Activated CD8-positive, alpha-beta T cell treated with anti-CD3 and anti-CD28 coated beads for 36 hours (primary cell): ENCODE data around the gene CTDSP2. TPM values are rescaled to one million over a fixed set of nuclear protein-coding genes. Genes with fewer than 3 reads are reported as not detected.
A peak's percentile ranks its signal among the peaks of the same experiment; 100 is the strongest.
"Not testable (repeated sequence)": the region's sequence is repeated elsewhere in the genome, so short reads cannot be mapped to it uniquely, and the experiment has no call there.

Source experiments
- ATAC-seq: fragments of 200-7000 bp; cut with Tn5 transposase; one replicate; pipeline ENCODE4 v1.10.0; 2021; ENCODE audit warnings: mild to moderate bottlenecking, moderate library complexity
- CTCF ChIA-PET: fragments of 350-600 bp; sonication (Branson Sonifier 250); formaldehyde crosslinking; loops from one replicate; lab custom pipeline; 2021; ENCODE audit warnings: antibody characterized with exemption; lab: Charles Lee
- POLR2A ChIA-PET: fragments of 350-600 bp; sonication (Branson Sonifier 250); formaldehyde crosslinking; loops from one replicate; lab custom pipeline; 2021; ENCODE audit warnings: antibody characterized with exemption; lab: Charles Lee
- DNase-seq: peaks from one replicate; pipeline ENCODE4 v3.0.0-alpha.2; 2020
- H3K27ac Mint-ChIP-seq: one replicate; pipeline ENCODE4 v1.8.0; 2021; ENCODE audit warnings: mild to moderate bottlenecking, mixed read lengths
- H3K27me3 Mint-ChIP-seq: one replicate; pipeline ENCODE4 v1.8.0; 2021; ENCODE audit warnings: mixed read lengths
- H3K36me3 Mint-ChIP-seq: one replicate; pipeline ENCODE4 v1.8.0; 2021; ENCODE audit warnings: low read depth, mixed read lengths
- H3K4me1 Mint-ChIP-seq: one replicate; pipeline ENCODE4 v1.8.0; 2021; ENCODE audit warnings: low read depth, mixed read lengths
- H3K4me3 Mint-ChIP-seq: one replicate; pipeline ENCODE4 v1.8.0; 2021; ENCODE audit warnings: mild to moderate bottlenecking, moderate library complexity, mixed read lengths
- H3K9me3 Mint-ChIP-seq: one replicate; pipeline ENCODE4 v1.8.0; 2021; ENCODE audit warnings: mixed read lengths
- intact Hi-C: fragments of 100-400 bp; cut with micrococcal nuclease; formaldehyde crosslinking; loops from one replicate; pipeline ENCODE4 v1.10.0; 2022
- total RNA-seq, 2 experiments: library from RNA; stranded (reverse); gene quantifications; one replicate each; pipeline ENCODE4 v1.2.3, GENCODE V29; 2021
- TF ChIP-seq, protein P1 (sequence below): fragments of 200-600 bp; IDR thresholded peaks from one replicate; pipeline ENCODE4 v1.8.0; 2022; ENCODE audit warnings: antibody characterized with exemption, mild to moderate bottlenecking

Gene CTDSP2
- total RNA-seq, 2 experiments from 2014 or later, result 67.1 to 67.2 TPM

DNA sequence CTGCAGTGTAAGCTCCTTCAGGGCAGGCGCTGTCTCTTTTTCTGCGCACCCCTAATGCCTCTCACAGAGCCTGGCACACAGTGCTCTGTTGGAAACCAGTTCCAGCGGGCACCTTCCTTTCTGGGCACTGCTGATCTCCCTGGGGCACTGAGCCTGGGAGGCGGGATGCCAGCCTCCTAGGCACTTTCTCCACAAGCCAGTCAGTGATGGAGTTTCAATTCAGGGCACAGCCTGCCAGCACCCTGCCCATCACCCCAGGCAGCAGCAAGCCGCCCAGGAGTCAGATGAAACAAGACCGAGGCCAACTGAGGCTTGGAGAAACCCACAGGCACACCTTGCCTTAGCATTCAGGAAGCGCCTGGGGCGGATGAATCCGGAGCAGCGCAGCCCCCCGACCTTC is 5.7 kb upstream of the CTDSP2 start:
- POLR2A ChIA-PET, result interaction anchor here (0.6 to 1.8 kb wide), 8 partner anchors 9 to 47 kb away, joined by 3 to 5 read pairs (median 3); no protein-coding TSS in a partner anchor
- H3K4me1 Mint-ChIP-seq, result peaks cover 36% of the 10 kb centered on the region
- no peak overlapping the region for H3K27ac Mint-ChIP-seq
- no peak for ATAC-seq
- TF ChIP-seq, protein P1, sequence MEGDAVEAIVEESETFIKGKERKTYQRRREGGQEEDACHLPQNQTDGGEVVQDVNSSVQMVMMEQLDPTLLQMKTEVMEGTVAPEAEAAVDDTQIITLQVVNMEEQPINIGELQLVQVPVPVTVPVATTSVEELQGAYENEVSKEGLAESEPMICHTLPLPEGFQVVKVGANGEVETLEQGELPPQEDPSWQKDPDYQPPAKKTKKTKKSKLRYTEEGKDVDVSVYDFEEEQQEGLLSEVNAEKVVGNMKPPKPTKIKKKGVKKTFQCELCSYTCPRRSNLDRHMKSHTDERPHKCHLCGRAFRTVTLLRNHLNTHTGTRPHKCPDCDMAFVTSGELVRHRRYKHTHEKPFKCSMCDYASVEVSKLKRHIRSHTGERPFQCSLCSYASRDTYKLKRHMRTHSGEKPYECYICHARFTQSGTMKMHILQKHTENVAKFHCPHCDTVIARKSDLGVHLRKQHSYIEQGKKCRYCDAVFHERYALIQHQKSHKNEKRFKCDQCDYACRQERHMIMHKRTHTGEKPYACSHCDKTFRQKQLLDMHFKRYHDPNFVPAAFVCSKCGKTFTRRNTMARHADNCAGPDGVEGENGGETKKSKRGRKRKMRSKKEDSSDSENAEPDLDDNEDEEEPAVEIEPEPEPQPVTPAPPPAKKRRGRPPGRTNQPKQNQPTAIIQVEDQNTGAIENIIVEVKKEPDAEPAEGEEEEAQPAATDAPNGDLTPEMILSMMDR, result no peak
- H3K36me3 Mint-ChIP-seq, result no peaks in the 10 kb centered on the region
- no peak overlapping the region for H3K4me3 Mint-ChIP-seq
- no peak for DNase-seq
- H3K9me3 Mint-ChIP-seq, result no peaks in the 10 kb centered on the region
- peaks cover 18% of the 10 kb centered on the region for H3K27me3 Mint-ChIP-seq
- intact Hi-C loops, result no loop called here
- CTCF ChIA-PET, result interaction anchor here (1.0 to 3.0 kb wide), 7 partner anchors 9 to 93 kb away, joined by 3 to 14 read pairs (median 5); no protein-coding TSS in a partner anchor

DNA sequence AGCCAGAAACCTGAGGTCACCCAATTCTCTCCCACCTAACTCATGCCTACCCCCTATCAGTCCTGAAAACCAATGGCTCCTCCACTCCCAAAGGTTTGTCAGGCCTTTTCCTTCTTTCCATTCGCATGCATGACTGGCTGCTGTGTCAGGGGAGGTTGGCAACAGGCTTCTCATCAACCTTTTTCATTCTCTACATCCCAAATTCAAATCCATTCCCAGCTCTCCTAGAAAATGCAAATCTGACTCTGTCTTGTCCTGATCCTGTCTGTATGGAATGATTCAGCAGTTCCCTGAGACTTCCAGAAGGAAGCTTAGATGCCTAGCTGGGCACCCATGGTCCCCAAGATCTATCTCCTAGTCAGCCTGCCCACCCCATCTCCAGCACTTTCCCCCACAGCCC is 5.0 kb upstream of the CTDSP2 start:
- POLR2A ChIA-PET, result interaction anchor here (0.6 to 1.8 kb wide), 8 partner anchors 8 to 55 kb away, joined by 3 to 5 read pairs (median 3); no protein-coding TSS in a partner anchor

DNA sequence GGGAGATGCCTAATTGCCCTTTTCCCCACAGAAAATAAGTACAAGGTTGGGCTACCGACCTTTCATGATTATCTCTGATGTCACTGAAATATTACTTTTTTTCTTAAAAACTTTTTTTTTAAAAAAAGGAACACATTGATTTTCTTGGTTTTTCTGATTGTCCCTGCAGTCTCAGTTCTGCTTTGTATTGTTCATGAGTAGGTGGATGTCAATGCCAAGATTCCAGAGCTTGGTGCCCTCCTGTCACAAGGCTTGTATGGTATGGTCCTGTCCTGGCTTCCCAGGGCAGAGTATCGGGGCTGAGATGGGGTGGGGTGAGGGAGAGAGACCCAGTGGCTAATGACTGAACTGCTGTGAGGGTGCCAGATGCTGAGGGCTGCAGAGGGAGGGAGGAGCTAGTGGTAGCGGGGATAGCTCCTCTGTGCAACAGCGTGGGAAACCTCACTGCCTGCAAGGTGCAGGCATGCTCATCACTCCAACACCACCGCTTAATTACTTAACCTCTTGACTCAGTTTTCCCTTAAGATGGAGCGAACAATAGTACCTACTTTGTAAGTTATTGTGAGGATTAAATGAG is 4.4 kb upstream of the CTDSP2 start:
- H3K36me3 Mint-ChIP-seq, result no peaks in the 10 kb centered on the region
- H3K4me3 Mint-ChIP-seq, result no peak overlapping the region
- peak; percentile 38 for DNase-seq
- TF ChIP-seq, protein P1, result no peak
- H3K27me3 Mint-ChIP-seq, result peaks cover 16% of the 10 kb centered on the region
- POLR2A ChIA-PET, result interaction anchor here (0.8 to 1.5 kb wide), 4 partner anchors 14 to 54 kb away, joined by 3 to 5 read pairs (median 4); no protein-coding TSS in a partner anchor
- intact Hi-C loops, result no loop called here
- no peak overlapping the region for H3K27ac Mint-ChIP-seq
- peak; percentile 45 for ATAC-seq
- CTCF ChIA-PET, result interaction anchor here (0.6 to 2.2 kb wide), 11 partner anchors 8 to 68 kb away, joined by 3 to 7 read pairs (median 4); partner anchors contain the start of gene TSFM
- H3K4me1 Mint-ChIP-seq, result peaks cover 39% of the 10 kb centered on the region
- no peaks in the 10 kb centered on the region for H3K9me3 Mint-ChIP-seq

More for the DNA sequence above, 5.0 kb upstream of the CTDSP2 start:
- CTCF ChIA-PET, result interaction anchor here (0.6 to 2.2 kb wide), 12 partner anchors 9 to 68 kb away, joined by 3 to 7 read pairs (median 4); partner anchors contain the start of gene TSFM
- ATAC-seq (no peak), DNase-seq (no peak)
- Mint-ChIP-seq H3K4me3 (no peak overlapping the region), H3K27me3 (peaks cover 18% of the 10 kb centered on the region), H3K27ac (no peak overlapping the region), H3K36me3 (no peaks in the 10 kb centered on the region), H3K4me1 (peaks cover 39% of the 10 kb centered on the region), H3K9me3 (no peaks in the 10 kb centered on the region)
- intact Hi-C loops, result no loop called here
- TF ChIP-seq, protein P1, result no peak

DNA sequence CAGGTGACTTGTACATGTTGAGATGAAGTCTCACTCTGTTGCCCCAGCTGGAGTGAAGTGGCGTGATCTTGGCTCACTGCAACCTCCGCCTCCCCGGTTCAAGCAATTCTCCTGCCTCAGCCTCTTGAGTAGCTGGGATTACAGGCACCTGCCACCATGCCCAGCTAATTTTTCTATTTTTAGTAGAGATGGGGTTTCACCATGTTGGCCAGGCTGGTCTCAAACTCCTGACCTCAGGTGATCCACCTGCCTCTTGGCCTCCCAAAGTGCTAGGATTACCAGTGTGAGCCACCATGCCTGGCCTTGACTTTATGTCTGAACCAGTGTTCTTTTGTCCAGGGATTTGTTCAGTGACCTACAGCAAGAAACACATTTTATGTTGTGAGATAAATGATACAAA is 2.9 kb upstream of the CTDSP2 start:
- DNase-seq, intact Hi-C loops, CTCF ChIA-PET, H3K9me3 Mint-ChIP-seq, ATAC-seq, H3K36me3 Mint-ChIP-seq, H3K4me3 Mint-ChIP-seq, H3K27ac Mint-ChIP-seq: not testable (repeated sequence)
- POLR2A ChIA-PET, result interaction anchor here (5.8 to 7.3 kb wide), 2 partner anchors 14 to 47 kb away, joined by 70 to 84 read pairs; no protein-coding TSS in a partner anchor
- H3K4me1 Mint-ChIP-seq, result peaks cover 41% of the 10 kb centered on the region
- H3K27me3 Mint-ChIP-seq, result peaks cover 14% of the 10 kb centered on the region

DNA sequence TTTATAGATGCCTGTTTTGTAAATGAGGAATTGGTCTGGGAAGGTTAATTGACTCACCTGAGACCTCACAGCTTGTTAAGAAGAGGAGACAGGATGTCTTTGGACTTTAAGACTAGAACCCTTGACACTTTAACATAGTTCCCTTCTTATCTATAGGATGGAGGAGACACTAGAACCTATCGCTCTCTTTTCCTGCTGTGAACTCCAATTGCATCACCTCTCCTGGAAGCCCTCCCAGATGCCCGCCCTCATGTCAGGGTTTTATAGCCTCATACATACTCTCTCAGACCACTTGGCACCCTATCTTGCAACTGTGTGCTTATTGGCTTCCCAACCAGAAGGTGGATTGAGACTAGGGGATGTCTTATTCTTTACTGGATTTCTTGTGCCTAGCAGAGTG is 2.5 kb upstream of the CTDSP2 start:
- Mint-ChIP-seq H3K27me3 (peaks cover 14% of the 10 kb centered on the region), H3K9me3 (no peaks in the 10 kb centered on the region), H3K4me1 (peaks cover 43% of the 10 kb centered on the region), H3K36me3 (peaks cover 4% of the 10 kb centered on the region), H3K27ac (no peak overlapping the region), H3K4me3 (no peak overlapping the region)
- CTCF ChIA-PET, result interaction anchor here (1.6 to 7.2 kb wide), 2 partner anchors 47 to 93 kb away, joined by 4 to 61 read pairs; no protein-coding TSS in a partner anchor
- TF ChIP-seq, protein P1, result no peak
- POLR2A ChIA-PET, result interaction anchor here (5.8 to 7.3 kb wide), 2 partner anchors 14 to 47 kb away, joined by 70 to 84 read pairs; no protein-coding TSS in a partner anchor
- ATAC-seq (no peak), DNase-seq (no peak)
- intact Hi-C loops, result no loop called here
